Liver (tissue), 3 donors: ENCODE data around the gene BTN1A1.

Experiments
- ATF3 ChIP-seq: IDR thresholded peaks from 2 replicates; pipeline ENCODE4 v1.6.1; 2016; ENCODE audit warnings: antibody characterized with exemption
- CTCF ChIP-seq: fragments of 150-350 bp; IDR thresholded peaks from 2 replicates; pipeline ENCODE4 v1.5.1; 2017; ENCODE audit warnings: improper control_type of control experiment, low read depth, low read length; ENCODE audit not compliant: missing input control
- EGR1 ChIP-seq, 2 donors: IDR thresholded peaks; 2 replicates each; pipeline ENCODE4 v1.6.1; 2016 to 2018; ENCODE audit warnings: antibody characterized with exemption in 2 of 2, low read depth in 2 of 2
- JUND ChIP-seq, 2 donors: IDR thresholded peaks; 2 replicates each; pipeline ENCODE4 v1.6.1; 2016; ENCODE audit warnings: antibody characterized with exemption in 2 of 2
- SP1 ChIP-seq: IDR thresholded peaks from 2 replicates; pipeline ENCODE4 v1.6.1; 2018; ENCODE audit warnings: antibody characterized with exemption, mild to moderate bottlenecking
- TAF1 ChIP-seq: conservative IDR thresholded peaks from 2 replicates; pipeline ENCODE4 v1.6.1; 2016; ENCODE audit warnings: antibody characterized with exemption, mild to moderate bottlenecking
- donor health status: healthy.
- donor health status: healthy.

GRCh38 chr6:26541579-26541978, 41.5 kb downstream of the BTN1A1 start:
- TF ChIP-seq SP1 (no peak), CTCF (no peak), JUND (IDR thresholded peaks at IDR 0.05) (no peak), TAF1 (no peak), EGR1 (IDR thresholded peaks at IDR 0.05; ENCODE audit: low read depth in 2 of 2) (no peak), ATF3 (no peak)
